Stomach (tissue), 4 donors: ENCODE results near the gene PTPA.

Experiments used
- CTCF ChIP-seq, 7 experiments: fragments of 450-650 bp in 4 of 7; fragments of 200-600 bp in 3 of 7; sonication (generic) in 3 of 7; IDR thresholded peaks; one replicate each; pipeline ENCODE4 v1.5.1; 2016 to 2019; ENCODE audit warnings: antibody characterized with exemption in 7 of 7, control low read depth in 2 of 7, mild to moderate bottlenecking in 1 of 7
- POLR2A ChIP-seq, 4 donors: fragments of 450-650 bp; IDR thresholded peaks; one replicate each; pipeline ENCODE4 v1.6.1; 2016; ENCODE audit warnings: antibody characterized with exemption in 4 of 4, control low read depth in 2 of 4, mild to moderate bottlenecking in 1 of 4, moderate library complexity in 1 of 4

GRCh38 chr9:129100383-129101169 is 10.6 kb upstream of the PTPA start:
- TF ChIP-seq CTCF (IDR thresholded peaks at IDR 0.05) (no peak), POLR2A (IDR thresholded peaks at IDR 0.05) (no peak)
